ENCODE data around the gene ELMOD1.

ELMOD1 gene

DNA sequence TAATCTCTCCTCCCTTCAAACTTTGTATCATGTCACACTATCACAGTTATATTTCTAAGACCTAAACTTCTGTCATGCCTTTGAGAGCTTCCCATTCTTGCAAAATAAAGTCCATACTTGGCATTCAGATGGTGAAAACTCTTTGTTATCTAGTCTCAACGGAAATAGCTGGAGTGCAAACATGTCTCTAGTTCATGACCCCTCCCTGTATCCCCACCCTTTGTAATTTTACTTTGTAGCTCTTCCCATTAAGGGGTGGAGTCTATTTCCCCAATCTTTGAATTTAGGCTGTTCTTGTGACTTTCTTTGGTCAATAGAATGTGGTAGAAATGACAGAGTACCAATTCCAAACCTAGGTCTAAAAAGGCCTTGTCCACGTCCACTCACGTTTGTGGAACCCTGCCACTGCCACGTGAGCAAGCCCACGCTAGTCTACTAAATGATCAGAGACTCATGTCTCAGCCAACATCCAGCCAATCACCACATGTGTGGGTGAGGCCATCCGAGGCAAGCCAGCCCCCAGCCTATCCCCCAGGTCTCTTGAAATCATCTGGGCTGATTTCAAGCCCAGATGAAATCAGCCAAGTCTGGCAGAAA lies 97.5 kb downstream of the ELMOD1 start:
- DNase-seq (ENCODE audit: low read depth, low spot score), result no peak

DNA sequence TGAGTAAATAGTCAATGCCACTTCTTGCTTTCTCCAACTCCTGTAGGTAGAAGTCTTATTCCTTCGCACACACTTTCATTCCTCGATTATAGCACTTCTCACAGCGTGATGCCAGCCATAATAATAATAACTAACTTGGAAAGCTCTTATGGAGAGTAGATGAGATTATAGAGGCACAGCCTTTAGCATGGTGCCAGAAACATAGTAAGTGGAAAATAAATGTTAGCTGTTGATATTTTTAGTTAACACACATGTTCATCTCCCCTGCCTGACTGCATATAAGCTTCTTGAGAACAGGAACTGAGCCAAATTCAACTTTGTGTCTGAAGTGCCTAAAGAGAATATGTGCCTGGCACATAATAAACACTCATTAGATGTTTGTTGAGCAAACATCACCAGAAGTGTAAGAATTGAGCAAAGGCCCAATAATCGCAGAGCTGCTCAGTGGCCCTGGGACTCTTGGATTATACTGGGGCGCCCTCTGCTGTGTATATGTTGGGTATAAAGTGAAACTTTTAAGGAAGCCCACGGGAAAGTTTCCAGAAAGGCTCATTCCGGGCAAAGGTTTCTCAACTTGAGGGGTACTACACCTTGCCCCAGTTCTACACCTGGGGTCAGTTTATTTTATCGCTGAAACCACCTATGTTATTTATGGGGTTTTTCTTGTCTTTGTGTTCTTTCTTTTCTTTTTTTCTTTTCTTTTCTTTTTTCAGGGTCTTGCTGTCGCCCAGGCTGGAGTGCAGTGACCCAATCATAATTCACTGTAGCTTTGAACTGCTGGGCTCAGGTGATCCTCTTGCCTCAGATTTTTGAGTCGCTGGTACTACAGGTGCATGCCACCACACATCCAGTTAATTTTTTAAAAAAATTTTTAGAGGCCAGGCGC lies 98.6 kb downstream of the ELMOD1 start:
- peak; percentile 32 for DNase-seq (ENCODE audit: low read depth, low spot score)

DNA sequence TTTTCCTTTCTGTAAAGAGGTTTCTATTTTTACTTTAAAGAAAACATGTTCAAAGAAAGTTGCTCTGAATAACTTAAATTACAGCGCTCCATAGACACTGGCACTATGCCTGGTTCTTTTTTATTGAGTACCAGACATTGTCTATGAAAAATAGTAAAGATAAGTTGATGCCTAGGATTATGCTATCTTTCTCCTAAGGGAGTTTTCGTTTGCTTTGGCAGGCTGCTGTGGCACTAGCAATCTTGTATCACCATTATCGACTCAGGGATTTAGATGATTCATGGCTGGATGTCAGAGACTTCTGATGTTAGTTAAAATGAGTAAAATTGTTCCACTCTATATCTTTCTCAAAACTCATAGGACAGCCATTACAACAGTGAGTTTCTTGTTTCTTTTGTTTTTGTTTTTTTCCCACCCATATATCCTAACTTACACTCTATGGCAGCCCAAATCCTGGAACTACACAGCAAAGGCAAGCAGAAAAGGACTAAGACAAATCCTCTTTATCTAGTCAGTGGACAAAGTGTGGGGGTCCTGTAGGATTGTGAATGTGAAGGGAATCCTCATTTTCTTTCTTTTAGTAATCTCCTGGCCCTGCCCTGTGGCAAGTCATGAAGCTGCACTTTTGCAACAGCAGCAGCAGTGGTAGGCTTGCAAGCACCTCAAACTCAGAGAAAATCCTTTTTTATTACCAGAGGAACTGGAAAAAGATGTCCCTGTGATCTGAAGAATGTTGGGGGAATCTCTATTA lies 100.2 kb downstream of the ELMOD1 start:
- DNase-seq (ENCODE audit: low read depth, low spot score), result no peak

DNA sequence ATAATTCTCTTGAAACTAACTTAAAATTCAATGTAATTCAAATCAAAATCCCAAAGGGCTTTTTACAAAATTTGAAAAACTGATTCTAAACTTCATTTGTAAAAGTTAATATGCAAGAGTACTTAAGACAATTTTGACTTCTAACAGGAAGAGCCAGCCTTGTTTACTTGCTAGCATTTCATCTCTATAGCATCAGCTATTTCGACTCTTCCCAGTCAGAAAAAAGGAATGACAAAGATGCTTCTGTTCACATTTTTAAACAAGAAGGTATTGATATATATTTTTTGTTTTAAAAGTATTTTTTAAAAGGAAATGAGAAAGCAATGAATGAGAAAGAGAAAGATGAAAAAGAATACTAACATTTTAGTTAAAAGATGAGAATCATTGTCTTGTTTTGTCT lies 104.5 kb downstream of the ELMOD1 start:
- no peak for DNase-seq (ENCODE audit: low read depth, low spot score)

DNA sequence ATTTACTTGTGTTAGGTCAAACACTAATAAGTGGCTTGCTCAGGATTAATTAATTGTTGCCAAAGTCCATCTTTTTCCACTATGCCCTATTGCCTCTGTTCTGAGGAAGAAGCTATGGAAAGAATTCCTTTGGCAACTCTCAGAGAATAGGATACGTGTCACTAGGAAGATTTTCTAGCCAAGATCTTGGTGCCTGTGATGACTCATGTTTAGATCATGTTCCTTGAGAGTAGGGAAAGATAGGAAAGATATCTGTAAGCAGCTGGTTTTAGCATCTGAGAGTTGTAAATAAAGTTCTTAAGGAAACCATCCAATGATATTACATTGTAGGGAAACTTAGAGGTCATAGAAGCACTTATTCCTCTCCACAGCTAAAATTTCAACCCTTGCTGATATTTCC lies 105.2 kb downstream of the ELMOD1 start:
- peak; percentile 32 for DNase-seq (ENCODE audit: low read depth, low spot score)

DNA sequence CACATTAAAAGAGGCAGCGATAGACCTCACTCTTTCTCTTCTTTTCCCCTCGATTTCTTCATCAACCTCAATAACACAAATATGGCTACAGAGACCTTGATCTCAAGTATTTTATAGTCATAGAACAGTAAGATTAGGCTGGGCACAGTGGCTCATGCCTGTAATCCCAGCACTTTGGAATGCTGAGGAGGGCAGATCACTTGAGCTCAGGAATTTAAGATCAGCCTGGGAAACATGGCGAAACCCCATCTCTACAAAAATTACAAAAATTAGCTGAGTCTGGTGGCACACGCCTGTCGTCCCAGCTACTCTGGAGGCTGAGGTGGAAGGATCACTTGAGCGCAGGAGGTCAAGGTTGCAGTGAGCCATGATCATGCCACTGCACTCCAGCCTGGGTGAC lies 106.3 kb downstream of the ELMOD1 start:
- DNase-seq (ENCODE audit: low read depth, low spot score), result no peak

DNA sequence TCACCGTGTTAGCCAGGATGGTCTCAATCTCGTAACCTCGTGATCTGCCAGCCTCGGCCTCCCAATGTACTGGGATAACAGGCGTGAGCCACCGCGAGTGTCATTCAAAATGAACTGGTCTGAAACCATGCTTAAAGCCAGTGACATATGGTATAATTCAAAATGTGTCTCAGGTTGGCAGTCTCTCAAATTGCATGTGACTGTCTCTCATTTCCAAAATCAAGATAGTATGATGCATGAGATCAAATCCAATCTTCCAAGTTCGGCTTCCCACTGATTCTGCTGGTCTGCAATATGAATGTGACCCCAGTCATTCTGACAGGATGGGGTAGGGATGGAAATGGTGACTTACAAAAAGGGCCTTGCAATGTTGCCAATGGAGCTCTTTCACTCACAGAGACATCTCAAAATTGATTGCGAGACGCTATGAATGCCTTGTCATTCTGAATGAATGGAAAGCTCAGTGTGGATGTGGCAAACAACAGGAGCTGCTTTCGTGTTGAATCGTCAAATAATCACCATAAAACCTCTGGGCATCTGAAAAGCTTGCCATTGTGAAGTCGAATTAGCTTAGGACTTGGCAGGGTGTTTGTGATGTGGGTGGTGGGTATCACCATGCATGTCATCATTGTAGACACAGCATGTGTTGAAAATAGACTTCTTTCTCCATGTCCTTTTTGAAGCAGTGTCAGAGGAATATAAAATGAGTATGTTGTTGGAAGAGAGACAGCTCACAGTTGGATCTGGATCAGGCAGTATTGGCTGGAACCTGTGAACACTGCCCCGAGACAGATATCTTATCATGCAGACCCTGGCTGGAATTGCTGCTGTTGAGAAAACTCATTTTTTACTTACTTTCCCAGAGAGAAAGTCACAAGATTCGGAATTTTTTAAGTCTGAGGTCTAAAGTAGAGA lies 108.7 kb downstream of the ELMOD1 start:
- DNase-seq (ENCODE audit: low read depth, low spot score), result no peak

DNA sequence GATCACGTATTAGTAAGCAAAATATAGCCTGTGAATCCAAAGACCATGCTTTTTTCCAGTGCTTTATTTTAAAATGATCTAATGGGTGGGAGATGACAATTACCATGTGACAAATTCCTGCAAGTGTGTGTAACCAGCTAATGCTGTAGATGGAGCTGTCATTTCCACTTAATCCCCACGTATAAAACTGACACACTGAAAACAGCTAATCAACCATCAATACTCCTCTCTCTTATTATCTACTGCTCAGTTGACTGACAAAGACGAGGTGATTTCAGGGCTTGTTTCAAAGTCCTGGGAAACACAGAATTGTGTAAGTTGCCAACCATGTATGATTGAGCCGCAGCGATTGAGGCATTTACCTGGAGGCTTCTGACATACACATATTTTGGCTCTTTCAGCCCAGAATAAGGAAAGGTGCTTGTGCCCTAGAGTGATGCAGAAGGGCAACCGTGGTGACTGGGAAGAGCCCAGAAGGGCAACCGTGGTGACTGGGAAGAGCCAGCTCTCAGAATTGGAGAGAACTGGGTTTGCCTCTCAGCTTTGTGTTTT lies 111.2 kb downstream of the ELMOD1 start:
- DNase-seq (ENCODE audit: low read depth, low spot score), result no peak

DNA sequence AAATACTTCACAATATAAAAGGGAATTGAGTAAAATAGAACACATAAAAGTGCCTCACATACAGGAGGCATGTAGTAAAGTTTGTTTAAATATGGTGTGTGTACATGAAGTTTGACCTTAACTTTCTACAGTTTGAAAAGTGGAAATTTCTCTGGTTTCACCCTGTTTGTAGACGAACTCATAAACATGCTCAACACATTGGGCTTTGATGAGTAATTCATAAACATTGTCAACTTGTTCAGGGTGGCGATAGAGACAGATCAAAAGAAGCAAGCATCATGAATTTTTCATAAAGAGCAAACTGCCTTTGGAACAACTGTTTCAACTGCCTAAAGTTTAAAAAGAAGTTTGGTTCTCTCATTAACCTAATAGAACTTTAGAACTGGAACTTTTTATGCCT lies 111.8 kb downstream of the ELMOD1 start:
- no peak for DNase-seq (ENCODE audit: low read depth, low spot score)

DNA sequence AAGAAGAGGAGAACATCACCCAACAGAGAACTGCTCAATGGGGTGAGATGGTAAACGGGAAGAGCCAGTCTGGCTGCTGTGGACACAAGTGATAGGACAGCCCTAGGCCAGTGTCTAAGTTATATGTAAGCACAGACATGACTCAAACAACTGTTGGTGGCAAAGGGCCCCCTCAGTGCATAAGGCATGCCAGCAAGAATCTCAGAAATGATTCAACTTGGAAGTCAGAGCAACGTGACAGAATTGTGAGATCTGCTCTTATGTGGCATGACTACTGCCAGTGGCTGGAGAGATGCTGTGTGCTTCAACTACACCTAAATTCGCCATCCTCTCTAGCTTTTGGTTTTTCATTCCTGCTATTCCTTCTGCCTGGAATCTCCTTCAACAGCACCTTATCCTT lies 113.5 kb downstream of the ELMOD1 start:
- DNase-seq (ENCODE audit: low read depth, low spot score), result no peak

DNA sequence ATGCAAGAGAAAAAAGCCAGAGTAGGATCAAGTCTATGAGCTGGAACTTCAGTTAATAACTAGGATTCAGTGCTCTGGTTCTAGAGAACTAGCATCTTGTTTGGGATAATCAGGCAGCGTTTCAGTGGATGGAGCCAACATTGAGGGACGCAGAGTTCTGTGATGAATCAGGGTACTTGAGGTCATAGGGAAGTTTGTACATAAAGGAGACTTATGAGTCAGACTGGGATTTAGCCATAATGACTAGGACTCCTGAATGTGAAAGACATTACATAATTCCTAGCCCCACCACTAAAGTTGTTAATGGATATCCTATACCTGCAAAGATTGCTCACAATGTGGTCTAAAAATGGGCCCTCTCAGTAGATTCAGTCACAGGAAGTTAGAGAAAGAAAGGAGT lies 114.1 kb downstream of the ELMOD1 start:
- DNase-seq (ENCODE audit: low read depth, low spot score), result no peak

DNA sequence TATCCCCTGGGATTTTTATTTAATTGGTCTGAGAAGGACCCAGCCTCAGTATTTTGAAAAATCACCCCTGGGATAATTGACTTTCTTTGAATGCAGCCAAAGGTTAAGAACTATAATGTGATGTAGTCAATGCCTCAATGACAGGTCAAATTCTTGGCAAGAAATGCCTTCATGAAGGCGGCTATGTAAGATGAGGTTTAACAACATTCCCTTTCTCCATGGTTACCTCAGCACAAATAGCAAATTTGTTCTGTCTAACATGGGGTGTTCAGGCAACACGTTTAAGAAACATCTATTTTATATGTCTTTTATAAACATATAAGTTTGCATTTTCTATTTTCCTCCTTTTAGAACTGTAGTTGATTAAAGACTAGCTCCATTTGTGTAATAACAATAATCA lies 115.6 kb downstream of the ELMOD1 start:
- no peak for DNase-seq (ENCODE audit: low read depth, low spot score)

DNA sequence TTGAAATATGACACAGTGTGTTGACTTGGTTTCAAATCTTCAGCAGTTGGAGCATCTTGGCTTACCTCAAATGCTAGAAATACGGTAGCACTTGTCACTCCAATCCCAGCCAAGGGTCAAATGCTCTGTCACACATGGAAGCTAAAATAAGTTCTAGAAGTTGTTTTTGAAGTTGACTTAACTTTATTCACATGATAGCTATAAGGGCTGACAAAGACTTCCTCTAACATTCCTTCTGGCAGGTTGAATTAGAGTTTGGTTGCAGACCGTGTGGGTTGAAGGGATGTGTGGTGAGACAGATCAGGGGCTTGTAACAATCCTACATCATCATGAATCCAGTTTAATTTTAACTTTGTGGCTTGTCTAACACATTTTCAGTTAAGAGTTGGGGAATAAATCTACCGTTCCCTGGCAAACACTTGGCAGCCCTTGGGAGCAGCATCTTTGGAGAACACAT lies 116.3 kb downstream of the ELMOD1 start:
- no peak for DNase-seq (ENCODE audit: low read depth, low spot score)

DNA sequence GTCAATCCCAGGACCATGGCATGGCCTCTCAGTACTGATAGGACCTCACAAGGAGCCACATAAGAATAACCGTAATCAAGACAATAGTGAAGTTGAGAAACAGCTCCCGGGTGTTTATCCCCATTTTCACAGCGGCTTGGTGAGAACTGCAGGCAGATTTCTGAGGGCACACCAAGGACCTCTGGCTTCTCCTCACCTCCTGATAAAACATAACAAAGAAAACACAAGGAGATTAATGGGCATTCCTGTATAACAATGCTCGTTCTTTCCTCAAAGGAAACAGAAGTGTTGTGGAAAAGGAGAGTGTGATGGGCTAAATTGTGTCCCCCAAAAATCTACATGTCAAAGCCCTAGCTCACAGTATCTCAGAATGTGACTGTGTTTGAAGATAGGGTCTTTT lies 116.9 kb downstream of the ELMOD1 start:
- DNase-seq (ENCODE audit: low read depth, low spot score), result no peak

DNA sequence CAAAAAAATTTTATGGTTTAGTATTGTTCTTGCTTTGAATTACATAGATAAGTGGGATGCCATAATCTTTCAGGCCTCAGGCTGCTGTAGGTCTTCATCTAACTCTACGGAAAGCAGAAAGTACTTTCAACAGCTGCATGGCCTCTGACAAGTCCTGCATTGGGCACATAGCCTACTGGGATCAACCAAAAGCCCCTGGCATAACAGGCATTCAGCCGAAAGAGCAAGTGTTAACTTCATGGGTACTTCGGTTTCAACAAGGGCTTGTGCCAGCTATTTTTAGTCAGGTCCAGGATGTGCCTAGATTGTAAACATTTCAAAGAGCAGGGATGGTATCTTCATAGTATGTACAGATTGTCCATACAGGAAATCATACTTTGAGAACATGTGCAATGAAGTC lies 117.8 kb downstream of the ELMOD1 start:
- DNase-seq (ENCODE audit: low read depth, low spot score), result no peak

DNA sequence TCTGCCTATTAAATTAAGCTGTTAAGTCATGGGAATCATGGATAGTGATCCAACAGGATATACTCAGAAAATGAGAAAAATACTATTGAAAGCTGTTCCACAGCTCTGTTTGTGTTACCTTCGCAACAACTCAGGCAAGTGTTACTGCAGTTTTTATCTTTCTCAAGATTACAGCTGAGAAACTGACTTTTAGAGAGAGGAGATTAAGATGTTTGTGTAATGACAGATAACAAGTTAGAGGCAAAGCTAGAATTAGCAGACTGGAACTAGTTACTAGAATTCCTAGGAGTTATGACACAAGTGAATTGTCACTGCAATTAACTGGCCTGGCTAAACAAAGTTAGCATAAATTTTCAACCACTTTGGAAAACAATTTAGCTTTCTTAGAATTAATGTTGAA lies 119.4 kb downstream of the ELMOD1 start:
- DNase-seq (ENCODE audit: low read depth, low spot score), result no peak

DNA sequence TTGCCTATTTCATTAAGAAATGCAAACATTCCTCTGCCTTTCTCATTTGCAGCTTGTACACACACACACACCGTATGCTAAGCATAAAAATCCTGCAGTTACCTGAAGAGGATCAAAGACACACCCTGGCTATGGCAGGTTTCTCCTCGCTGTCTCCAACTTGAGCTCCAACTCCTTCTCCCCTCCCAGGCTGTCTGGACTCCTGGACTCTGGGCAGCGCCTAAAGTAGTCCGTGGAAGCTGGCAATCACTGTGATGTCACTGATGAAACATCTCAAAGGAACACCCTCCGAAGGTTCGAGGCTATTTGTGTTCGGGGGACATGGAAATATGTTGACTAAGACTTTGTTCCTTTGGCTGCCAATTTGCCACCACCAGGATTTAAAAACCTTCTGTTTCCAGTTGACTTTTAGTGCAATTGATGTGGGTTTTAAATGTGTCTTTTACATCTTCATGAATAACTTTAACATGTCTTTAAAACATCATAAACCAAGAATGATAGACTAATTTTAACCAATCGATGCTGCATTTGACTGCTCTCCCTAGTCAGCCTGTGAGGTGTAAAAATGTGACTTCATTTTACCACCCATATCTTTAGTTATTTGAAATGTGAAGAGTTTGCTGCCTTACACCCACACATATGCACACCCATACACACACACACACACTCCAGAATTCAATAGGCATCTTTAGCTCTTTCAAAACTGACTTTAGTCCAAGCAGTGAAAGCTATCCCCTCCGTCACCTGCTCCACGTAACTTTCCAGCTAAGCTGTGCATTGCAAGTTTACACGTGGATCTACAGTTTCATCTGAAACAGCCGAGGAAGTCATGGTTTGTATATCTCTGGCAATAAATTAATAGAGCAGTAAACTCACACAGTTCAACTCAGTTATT lies 121.2 kb downstream of the ELMOD1 start, which contains the start of gene SLN:
Gene SLN (minus strand): TSS at position 196 of the 895 bp plus-strand sequence.
- no peak for DNase-seq (ENCODE audit: low read depth, low spot score)

DNA sequence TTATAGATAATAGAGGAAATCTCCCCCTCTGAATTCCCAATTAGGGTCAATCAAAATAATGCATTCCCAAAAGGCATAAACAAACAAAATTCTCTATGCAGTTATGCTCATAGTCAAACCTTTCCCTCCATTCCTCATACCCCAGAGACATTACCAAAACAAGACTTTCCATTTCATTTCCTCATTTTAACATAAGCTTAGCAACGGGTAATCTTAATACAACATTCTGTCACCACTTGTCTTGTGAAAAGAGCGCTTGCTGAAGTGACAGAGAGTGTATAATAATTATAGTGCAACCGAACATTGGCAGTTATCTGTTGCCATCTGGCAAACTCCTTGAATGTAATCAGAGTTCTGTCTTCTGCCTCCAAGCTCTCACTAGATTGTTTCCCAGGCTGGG lies 122.1 kb downstream of the ELMOD1 start:
- DNase-seq (ENCODE audit: low read depth, low spot score), result no peak
